Measurements from ENCODE around the gene MAP2. TPM values are rescaled to one million over a fixed set of nuclear protein-coding genes. Genes with fewer than 3 reads are reported as not detected.

The MAP2 gene
- total and polyA plus RNA-seq, 12 donors = 3.5 to 15.5 (median 5.5) TPM

GRCh38 chr2:209584472-209584871, 160.6 kb downstream of the MAP2 start:
- DNase-seq = no peak
- H3K4me1 ChIP-seq = peaks cover 0 to 3% (median 0%) of the 10 kb centered on the region in 9 donors
- no peak for ATAC-seq
- no peaks in the 10 kb centered on the region for H3K9me3 ChIP-seq
- no peak for TF ChIP-seq CTCF (IDR thresholded peaks at IDR 0.05)
- no peak overlapping the region for H3K27ac ChIP-seq
- intact Hi-C loops (cut with DNase I) = no loop called here
- H3K36me3 ChIP-seq = no peaks in the 10 kb centered on the region
- H3K4me3 ChIP-seq = no peak overlapping the region
- H3K27me3 ChIP-seq = no peaks in the 10 kb centered on the region

GRCh38 chr2:209584915-209585314, 161.1 kb downstream of the MAP2 start:
- WGBS, 2 donors = 79 to 81% methylated on average over 5 of the region's 5 CpGs
- DNase-seq = no peak
- Histone ChIP-seq H3K27me3 (no peaks in the 10 kb centered on the region), H3K36me3 (no peaks in the 10 kb centered on the region), H3K9me3 (no peaks in the 10 kb centered on the region), H3K27ac (no peak overlapping the region), H3K4me3 (no peak overlapping the region), H3K4me1 (no peaks in the 10 kb centered on the region)
- TF ChIP-seq CTCF (IDR thresholded peaks at IDR 0.05) = no peak
- intact Hi-C loops (cut with DNase I) = no loop called here
- ATAC-seq = no peak

- Histone ChIP-seq H3K4me1 (no peaks in the 10 kb centered on the region), H3K9me3 (peaks cover 0 to 10% (median 0%) of the 10 kb centered on the region in 11 donors), H3K27me3 (no peaks in the 10 kb centered on the region), H3K36me3 (no peaks in the 10 kb centered on the region), H3K4me3 (no peak overlapping the region), H3K27ac (no peak overlapping the region)
- no peak for ATAC-seq
- 47 to 52% methylated on average over 2 of the region's 2 CpGs for WGBS, 2 donors
- intact Hi-C loops (cut with DNase I) = no loop called here
- DNase-seq = no peak
- no peak for TF ChIP-seq CTCF (IDR thresholded peaks at IDR 0.05)
Observed at GRCh38 chr2:209591021-209591420, 167.2 kb downstream of the MAP2 start.

GRCh38 chr2:209592106-209592505, 168.3 kb downstream of the MAP2 start:
- WGBS, 2 donors = 53 to 60% methylated on average over 3 of the region's 3 CpGs
- H3K4me3 ChIP-seq = no peak overlapping the region
- no peak for ATAC-seq

More at GRCh38 chr2:209592106-209592505, 168.3 kb downstream of the MAP2 start:
- Histone ChIP-seq H3K9me3 (peaks cover 0 to 10% (median 0%) of the 10 kb centered on the region in 11 donors), H3K36me3 (no peaks in the 10 kb centered on the region), H3K27me3 (no peaks in the 10 kb centered on the region), H3K27ac (no peak overlapping the region), H3K4me1 (no peaks in the 10 kb centered on the region)
- TF ChIP-seq CTCF (IDR thresholded peaks at IDR 0.05) = no peak
- intact Hi-C loops (cut with DNase I) = no loop called here
- DNase-seq = no peak
